ENCODE results near the gene DPF3. TPM values are rescaled to one million over a fixed set of nuclear protein-coding genes. Genes with fewer than 3 reads are reported as not detected.
A peak's percentile ranks its signal among the peaks of the same experiment; 100 is the strongest.

DPF3 gene
- total RNA-seq, 4 donors from 2014 or later = 0.39 to 3.4 (median 1.6) TPM

DNA sequence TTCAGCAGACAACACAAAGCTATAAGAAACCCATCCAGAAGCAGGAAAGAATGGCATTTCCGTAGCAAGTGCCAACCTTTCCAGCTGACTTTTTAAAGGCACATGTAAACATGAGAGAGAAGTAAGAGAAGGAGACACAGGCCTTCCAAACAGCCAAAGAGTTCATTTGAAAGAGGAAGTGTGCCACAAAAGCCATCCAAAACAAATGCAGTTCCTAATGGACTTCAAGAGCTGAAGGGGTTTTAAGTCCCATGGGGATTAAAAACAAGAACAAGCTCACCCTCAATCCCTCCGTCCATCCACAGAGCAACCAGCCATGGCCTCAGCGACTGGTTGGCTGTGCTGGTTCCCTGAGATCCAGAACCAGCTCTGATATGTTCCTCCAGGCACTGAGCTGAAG lies 4.5 kb upstream of the DPF3 start:
- peaks cover 13% of the 10 kb centered on the region for H3K27me3 ChIP-seq
- peaks cover 14% of the 10 kb centered on the region for H3K4me1 ChIP-seq
- 64% methylated on average over 3 of the region's 3 CpGs for WGBS
- TF ChIP-seq EP300 (IDR thresholded peaks at IDR 0.05) = no peak
- TF ChIP-seq, protein P1, sequence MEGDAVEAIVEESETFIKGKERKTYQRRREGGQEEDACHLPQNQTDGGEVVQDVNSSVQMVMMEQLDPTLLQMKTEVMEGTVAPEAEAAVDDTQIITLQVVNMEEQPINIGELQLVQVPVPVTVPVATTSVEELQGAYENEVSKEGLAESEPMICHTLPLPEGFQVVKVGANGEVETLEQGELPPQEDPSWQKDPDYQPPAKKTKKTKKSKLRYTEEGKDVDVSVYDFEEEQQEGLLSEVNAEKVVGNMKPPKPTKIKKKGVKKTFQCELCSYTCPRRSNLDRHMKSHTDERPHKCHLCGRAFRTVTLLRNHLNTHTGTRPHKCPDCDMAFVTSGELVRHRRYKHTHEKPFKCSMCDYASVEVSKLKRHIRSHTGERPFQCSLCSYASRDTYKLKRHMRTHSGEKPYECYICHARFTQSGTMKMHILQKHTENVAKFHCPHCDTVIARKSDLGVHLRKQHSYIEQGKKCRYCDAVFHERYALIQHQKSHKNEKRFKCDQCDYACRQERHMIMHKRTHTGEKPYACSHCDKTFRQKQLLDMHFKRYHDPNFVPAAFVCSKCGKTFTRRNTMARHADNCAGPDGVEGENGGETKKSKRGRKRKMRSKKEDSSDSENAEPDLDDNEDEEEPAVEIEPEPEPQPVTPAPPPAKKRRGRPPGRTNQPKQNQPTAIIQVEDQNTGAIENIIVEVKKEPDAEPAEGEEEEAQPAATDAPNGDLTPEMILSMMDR (IDR thresholded peaks at IDR 0.05) = no peak
- TF ChIP-seq POLR2AphosphoS5 (IDR thresholded peaks at IDR 0.05) = no peak
- TF ChIP-seq POLR2A (IDR thresholded peaks at IDR 0.05) = no peak
- H3K36me3 ChIP-seq = no peaks in the 10 kb centered on the region
- H3K9me3 ChIP-seq = no peaks in the 10 kb centered on the region
- H3K4me3 ChIP-seq = no peak overlapping the region
- H3K27ac ChIP-seq = no peak overlapping the region
- no peak for DNase-seq (ENCODE audit: low spot score in 2 of 2)

DNA sequence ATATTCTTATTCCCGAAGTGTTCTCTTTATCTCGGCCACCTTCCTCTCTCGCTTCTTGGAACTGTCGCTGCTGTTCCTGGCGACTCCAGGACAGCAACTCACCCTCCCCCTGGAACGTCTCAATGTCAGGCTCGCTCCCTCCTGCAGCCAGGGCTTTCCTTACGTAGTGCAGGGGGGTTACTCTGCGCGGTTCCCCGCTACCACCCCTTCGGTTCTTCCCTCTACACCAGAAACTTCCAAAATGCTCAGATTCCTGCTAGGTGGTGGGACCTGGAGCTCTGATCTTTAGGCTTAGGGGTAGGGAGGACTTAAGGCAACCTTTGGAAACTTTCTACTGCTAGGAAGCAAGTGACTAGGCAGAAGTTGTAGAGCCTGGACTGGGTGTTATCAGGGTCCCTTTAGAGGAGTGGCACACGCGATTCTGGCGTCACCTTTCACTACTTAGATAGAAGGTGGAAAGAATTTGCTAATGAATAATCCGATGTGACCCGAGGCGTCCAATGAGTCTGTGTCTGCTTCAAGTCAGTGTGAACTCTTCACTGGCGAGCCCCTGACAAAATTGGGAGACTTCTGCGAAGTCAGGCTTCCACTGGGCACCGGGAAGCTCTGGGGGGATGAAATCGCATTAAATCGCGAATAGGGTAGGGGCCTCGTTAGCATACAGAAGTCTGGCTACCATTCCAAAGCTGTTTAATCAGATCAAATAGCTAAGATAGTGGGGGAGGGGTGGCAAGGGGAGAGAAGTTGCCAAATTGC lies 900 bp upstream of the DPF3 start:
- no peak for DNase-seq (ENCODE audit: low spot score in 2 of 2)
- no peaks in the 10 kb centered on the region for H3K9me3 ChIP-seq
- no peaks in the 10 kb centered on the region for H3K36me3 ChIP-seq
- H3K4me3 ChIP-seq = peak overlapping the region; percentile 92
- peaks cover 40% of the 10 kb centered on the region for H3K27me3 ChIP-seq
- peaks cover 35% of the 10 kb centered on the region for H3K4me1 ChIP-seq
- no peak overlapping the region for H3K27ac ChIP-seq
- WGBS = 4% methylated on average over 24 of the region's 25 CpGs
- TF ChIP-seq POLR2A (IDR thresholded peaks at IDR 0.05) (no peak), EP300 (IDR thresholded peaks at IDR 0.05) (no peak), POLR2AphosphoS5 (IDR thresholded peaks at IDR 0.05) (no peak)
- TF ChIP-seq, protein P1 (IDR thresholded peaks at IDR 0.05) = no peak

DNA sequence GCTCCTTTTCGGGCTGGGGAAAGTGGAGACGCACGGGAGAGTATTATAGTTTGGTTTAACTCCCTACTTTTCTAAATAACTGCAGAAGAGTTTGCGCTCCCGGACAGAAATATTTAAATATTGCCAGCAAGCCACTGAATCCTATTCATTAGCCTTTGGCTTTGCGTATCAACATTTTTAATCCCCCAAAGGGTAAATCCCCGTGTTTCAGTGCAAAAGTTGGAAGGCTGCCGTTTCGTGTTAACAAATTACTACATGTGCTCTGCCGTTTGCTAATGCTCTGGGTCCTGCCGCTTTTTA lies 372 bp upstream of the DPF3 start:
- H3K4me1 ChIP-seq = peaks cover 35% of the 10 kb centered on the region
- TF ChIP-seq EP300 (IDR thresholded peaks at IDR 0.05) (no peak), POLR2AphosphoS5 (IDR thresholded peaks at IDR 0.05) (no peak), POLR2A (IDR thresholded peaks at IDR 0.05) (no peak)
- TF ChIP-seq, protein P1 (IDR thresholded peaks at IDR 0.05) = no peak
- DNase-seq (ENCODE audit: low spot score in 2 of 2) = no peak
- peaks cover 45% of the 10 kb centered on the region for H3K27me3 ChIP-seq
- 0% methylated on average over 11 of the region's 11 CpGs for WGBS
- no peaks in the 10 kb centered on the region for H3K36me3 ChIP-seq
- H3K9me3 ChIP-seq = no peaks in the 10 kb centered on the region
- H3K4me3 ChIP-seq = peak overlapping the region; percentile 92
- no peak overlapping the region for H3K27ac ChIP-seq

DNA sequence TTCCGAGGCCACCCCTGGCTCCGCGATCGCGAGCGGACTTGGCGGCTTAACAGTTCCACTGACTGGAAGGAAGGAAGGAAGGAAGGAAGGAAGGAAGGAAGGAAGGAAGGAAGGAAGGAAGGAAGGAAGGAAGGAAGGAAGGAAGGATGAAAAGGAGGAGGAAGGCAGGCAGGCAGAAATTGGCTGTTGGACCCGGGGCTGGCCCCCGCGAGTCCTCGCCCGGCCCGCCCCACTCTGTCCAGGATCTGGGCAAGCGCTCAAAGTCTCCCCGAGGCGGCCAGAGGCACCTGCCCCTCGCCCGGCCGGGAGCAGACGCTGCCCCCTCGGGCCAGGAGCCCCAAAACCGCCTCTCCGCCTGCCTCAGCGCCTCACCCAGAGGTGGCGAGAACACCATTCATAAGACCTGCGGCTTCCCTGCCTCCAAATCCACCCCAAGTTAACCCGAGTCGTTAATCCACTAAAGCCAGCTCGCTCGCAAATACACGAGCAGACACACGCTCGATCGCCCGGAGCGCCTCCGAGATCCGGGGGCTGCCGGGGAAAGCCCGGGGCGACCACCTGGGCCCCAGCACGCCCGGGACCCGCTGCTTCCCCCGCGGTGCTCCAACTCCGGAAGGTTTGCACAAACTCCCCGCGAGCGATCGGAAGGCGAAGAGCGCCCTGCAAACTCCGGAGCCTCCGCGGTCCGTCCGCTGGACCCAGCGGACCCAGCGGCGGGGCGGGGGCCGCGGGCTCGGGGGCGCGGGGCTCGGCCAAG lies 844 bp downstream of the DPF3 start:
- DNase-seq (ENCODE audit: low spot score in 2 of 2) = peak in 1 of 2 donors; percentile 59
- WGBS = under 1% methylated on average over 23 of the region's 68 CpGs
- TF ChIP-seq EP300 (IDR thresholded peaks at IDR 0.05) (no peak), POLR2A (IDR thresholded peaks at IDR 0.05) (no peak), POLR2AphosphoS5 (IDR thresholded peaks at IDR 0.05) (no peak)
- TF ChIP-seq, protein P1 (IDR thresholded peaks at IDR 0.05) = no peak
- peak overlapping the region; percentile 92 for H3K4me3 ChIP-seq
- H3K9me3 ChIP-seq = no peaks in the 10 kb centered on the region
- H3K27ac ChIP-seq = no peak overlapping the region
- H3K4me1 ChIP-seq = peaks cover 35% of the 10 kb centered on the region
- H3K36me3 ChIP-seq = no peaks in the 10 kb centered on the region
- H3K27me3 ChIP-seq = peaks cover 49% of the 10 kb centered on the region

Data from suprapubic skin (tissue), 4 donors.